Right ventricle myocardium superior (tissue), 1 donor: ENCODE measurements around the gene PLCB3. TPM values are rescaled to one million over a fixed set of nuclear protein-coding genes. Genes with fewer than 3 reads are reported as not detected.

Experiments used
- total RNA-seq: library from RNA; stranded (reverse); fragmentation: NEBNext Ultra II Directional; extraction: Animal tissue kit (Norgen Biotek cat#: 25700); gene quantifications from one replicate; pipeline ENCODE4 v1.2.1, GENCODE V29; 2021
- donor health status: DM: no; HTN: yes; CAD: no; lungs with severe emphysema.

PLCB3 gene
- total RNA-seq, 1 donor from 2014 or later: 11.3 TPM

Other genes with a start within 250 kb of the PLCB3 start
- 0.35 TPM for gene FLRT1, start 215.6 kb upstream of the PLCB3 start, total RNA-seq
- gene MACROD1, start 85.4 kb upstream of the PLCB3 start, total RNA-seq: 124 TPM
- 116 TPM for gene STIP1, start 65.4 kb upstream of the PLCB3 start, total RNA-seq
- 6.0 TPM for gene FERMT3, start 44.8 kb upstream of the PLCB3 start, total RNA-seq
- gene TRPT1, start 25.3 kb upstream of the PLCB3 start, total RNA-seq: 79.8 TPM
- gene NUDT22, start 25.3 kb upstream of the PLCB3 start, total RNA-seq: 60.8 TPM
- 58.0 TPM for gene DNAJC4, start 21.0 kb upstream of the PLCB3 start, total RNA-seq
- 276 TPM for gene VEGFB, start 16.9 kb upstream of the PLCB3 start, total RNA-seq
- 41.6 TPM for gene FKBP2, start 10.4 kb upstream of the PLCB3 start, total RNA-seq
- gene PPP1R14B, start 4.6 kb upstream of the PLCB3 start, total RNA-seq: 123 TPM
- gene BAD, start 33.1 kb downstream of the PLCB3 start, total RNA-seq: 90.1 TPM
- 28.5 TPM for gene GPR137, start 34.3 kb downstream of the PLCB3 start, total RNA-seq
- not detected for gene KCNK4, start 39.8 kb downstream of the PLCB3 start, total RNA-seq
- not detected for gene CATSPERZ, start 48.8 kb downstream of the PLCB3 start, total RNA-seq
- 241 TPM for gene ESRRA, start 54.0 kb downstream of the PLCB3 start, total RNA-seq
- gene TRMT112, start 66.0 kb downstream of the PLCB3 start, total RNA-seq: 97.5 TPM
- 417 TPM for gene PRDX5, start 66.6 kb downstream of the PLCB3 start, total RNA-seq
- gene CCDC88B, start 88.7 kb downstream of the PLCB3 start, total RNA-seq: 7.7 TPM
- 14.6 TPM for gene RPS6KA4, start 107.6 kb downstream of the PLCB3 start, total RNA-seq